Kidney (tissue), 14 donors: ENCODE results near the gene MAST2. TPM values are rescaled to one million over a fixed set of nuclear protein-coding genes. Genes with fewer than 3 reads are reported as not detected.

Experiments
- DNase-seq, 5 donors: peaks; one replicate each; pipeline ENCODE4 v3.0.0-alpha.2; 2013 to 2020
- FAIRE-seq: peaks from 2 replicates; lab custom pipeline; 2012; peaks lifted over from hg19 to GRCh38; lab: Jason Lieb, UNC
- H3K27ac ChIP-seq, 2 donors: one replicate each; pipeline ENCODE4 v1.7.0; 2013; ENCODE audit warnings: low read depth in 2 of 2, low read length in 2 of 2, inconsistent platforms in 1 of 2
- H3K27me3 ChIP-seq: one replicate; pipeline ENCODE4 v1.7.1; 2013; ENCODE audit warnings: low read length, inconsistent platforms; ENCODE audit not compliant: control insufficient read depth, insufficient read depth
- H3K36me3 ChIP-seq, 3 donors: one replicate each; pipeline versions ENCODE4 v1.7.0 to v1.7.1; 2013; ENCODE audit warnings: low read length in 3 of 3, control low read depth in 1 of 3, inconsistent platforms in 1 of 3; ENCODE audit not compliant: insufficient read depth in 3 of 3, control insufficient read depth in 2 of 3
- H3K4me1 ChIP-seq, 3 donors: one replicate each; pipeline versions ENCODE4 v1.7.0 to v1.7.1; 2013; ENCODE audit warnings: low read length in 3 of 3, inconsistent platforms in 1 of 3, low read depth in 1 of 3; ENCODE audit not compliant: control insufficient read depth in 2 of 3, insufficient read depth in 2 of 3
- H3K4me3 ChIP-seq, 3 donors: one replicate each; pipeline versions ENCODE4 v1.7.0 to v1.8.1; 2013; ENCODE audit warnings: low read length in 3 of 3, control low read depth in 1 of 3, inconsistent platforms in 1 of 3
- H3K9ac ChIP-seq, 3 donors: one replicate each; pipeline versions ENCODE4 v1.7.0 to v1.7.1; 2013; ENCODE audit warnings: low read length in 3 of 3, control low read depth in 1 of 3, inconsistent platforms in 1 of 3
- H3K9me3 ChIP-seq, 3 donors: one replicate each; pipeline versions ENCODE4 v1.7.0 to v1.7.1; 2013; ENCODE audit warnings: low read length in 3 of 3, control low read depth in 1 of 3, inconsistent platforms in 1 of 3; ENCODE audit not compliant: control insufficient read depth in 2 of 3, insufficient read depth in 1 of 3
- intact Hi-C: fragments of 100-400 bp; cut with DNase I; formaldehyde crosslinking; loops from one replicate; pipeline ENCODE4 v1.11.1; 2022
- polyA plus RNA-seq: library from polyadenylated mRNA; stranded (reverse); fragments of 350-450 nt; fragmentation: Illumina TruSeq; extraction: RNeasy Lipid Tissue Mini Kit (QIAGEN cat#74804); gene quantifications from one replicate; pipeline ENCODE4 v1.2.3, GENCODE V29; 2014; ENCODE audit warnings: low read depth, low replicate concordance; ENCODE audit not compliant: insufficient read depth
- total RNA-seq: library from RNA; stranded (reverse); fragmentation: NEBNext Ultra II Directional; extraction: Animal tissue kit (Norgen Biotek cat#: 25700); gene quantifications from one replicate; pipeline ENCODE4 v1.2.1, GENCODE V29; 2021
- TF ChIP-seq, protein P1 (sequence below): IDR thresholded peaks from 3 replicates; pipeline ENCODE4 v1.5.1; 2012; ENCODE audit warnings: mild to moderate bottlenecking, moderate library complexity, borderline replicate concordance; ENCODE audit not compliant: insufficient read depth; ENCODE audit errors: extremely low read depth
- donor health status: control.
- donor health status: control.
- donor health status: control.
- donor health status: control.
- donor health status: control.
- donor health status: DM: yes; HTN: yes; CAD: no.
- donor health status: Normal renal cell carcinoma (clear cell type).

The MAST2 gene
- total and polyA plus RNA-seq, 2 donors from 2014 or later = 7.6 to 17.9 TPM

DNA sequence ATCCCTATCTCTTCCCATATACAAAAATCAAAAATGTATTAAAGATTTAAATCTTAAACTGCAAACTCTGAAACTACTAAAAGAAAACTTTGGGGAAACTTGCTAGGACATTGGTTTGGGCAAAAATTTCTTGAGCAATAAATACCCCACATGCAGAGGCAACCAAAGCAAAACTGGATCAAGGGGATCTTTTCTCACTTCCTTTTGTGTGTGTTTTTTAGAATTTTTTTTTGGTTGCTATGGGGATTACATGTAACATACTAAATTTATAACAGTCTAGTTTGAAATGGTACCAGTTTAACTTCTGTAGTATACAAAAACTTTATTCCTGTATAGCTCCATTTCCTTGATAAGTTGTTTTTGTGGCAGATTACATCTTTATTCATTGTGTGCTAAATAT lies 16.8 kb downstream of the MAST2 start:
- Histone ChIP-seq H3K27me3 (no peaks in the 10 kb centered on the region), H3K4me3 (no peak overlapping the region), H3K4me1 (no peaks in the 10 kb centered on the region), H3K9ac (no peak overlapping the region), H3K27ac (no peak overlapping the region), H3K36me3 (peaks cover 0 to 5% (median 0%) of the 10 kb centered on the region in 3 donors), H3K9me3 (no peaks in the 10 kb centered on the region)
- intact Hi-C loops = no loop called here
- DNase-seq = no peak
- TF ChIP-seq, protein P1, sequence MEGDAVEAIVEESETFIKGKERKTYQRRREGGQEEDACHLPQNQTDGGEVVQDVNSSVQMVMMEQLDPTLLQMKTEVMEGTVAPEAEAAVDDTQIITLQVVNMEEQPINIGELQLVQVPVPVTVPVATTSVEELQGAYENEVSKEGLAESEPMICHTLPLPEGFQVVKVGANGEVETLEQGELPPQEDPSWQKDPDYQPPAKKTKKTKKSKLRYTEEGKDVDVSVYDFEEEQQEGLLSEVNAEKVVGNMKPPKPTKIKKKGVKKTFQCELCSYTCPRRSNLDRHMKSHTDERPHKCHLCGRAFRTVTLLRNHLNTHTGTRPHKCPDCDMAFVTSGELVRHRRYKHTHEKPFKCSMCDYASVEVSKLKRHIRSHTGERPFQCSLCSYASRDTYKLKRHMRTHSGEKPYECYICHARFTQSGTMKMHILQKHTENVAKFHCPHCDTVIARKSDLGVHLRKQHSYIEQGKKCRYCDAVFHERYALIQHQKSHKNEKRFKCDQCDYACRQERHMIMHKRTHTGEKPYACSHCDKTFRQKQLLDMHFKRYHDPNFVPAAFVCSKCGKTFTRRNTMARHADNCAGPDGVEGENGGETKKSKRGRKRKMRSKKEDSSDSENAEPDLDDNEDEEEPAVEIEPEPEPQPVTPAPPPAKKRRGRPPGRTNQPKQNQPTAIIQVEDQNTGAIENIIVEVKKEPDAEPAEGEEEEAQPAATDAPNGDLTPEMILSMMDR = no peak
- FAIRE-seq = no peak

DNA sequence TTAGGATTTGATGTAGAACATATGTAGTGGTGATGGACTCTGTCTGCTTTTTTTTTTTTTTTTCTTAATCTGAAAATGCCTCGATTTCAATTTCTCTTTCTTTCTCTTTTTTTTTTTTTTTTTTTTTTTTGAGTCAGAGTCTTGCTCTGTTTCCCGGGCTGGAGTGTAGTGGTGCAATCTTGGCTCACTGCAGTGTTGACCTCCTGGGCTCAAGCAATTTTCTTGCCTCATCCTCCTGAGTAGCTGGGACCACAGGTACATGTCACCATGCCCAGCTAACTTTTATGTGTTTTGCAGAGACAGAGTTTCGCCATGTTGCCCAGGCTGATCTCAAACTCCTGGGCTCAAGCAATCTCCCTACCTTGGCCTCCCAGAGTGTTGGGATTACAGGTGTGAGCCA lies 17.4 kb downstream of the MAST2 start:
- H3K4me1 ChIP-seq = no peaks in the 10 kb centered on the region
- no peak overlapping the region for H3K4me3 ChIP-seq
- H3K9ac ChIP-seq = no peak overlapping the region
- no peak overlapping the region for H3K27ac ChIP-seq
- H3K27me3 ChIP-seq = no peaks in the 10 kb centered on the region
- intact Hi-C loops = no loop called here
- H3K9me3 ChIP-seq = no peaks in the 10 kb centered on the region
- TF ChIP-seq, protein P1 = no peak
- H3K36me3 ChIP-seq = peaks cover 0 to 5% (median 0%) of the 10 kb centered on the region in 3 donors
- DNase-seq (no peak), FAIRE-seq (no peak)

DNA sequence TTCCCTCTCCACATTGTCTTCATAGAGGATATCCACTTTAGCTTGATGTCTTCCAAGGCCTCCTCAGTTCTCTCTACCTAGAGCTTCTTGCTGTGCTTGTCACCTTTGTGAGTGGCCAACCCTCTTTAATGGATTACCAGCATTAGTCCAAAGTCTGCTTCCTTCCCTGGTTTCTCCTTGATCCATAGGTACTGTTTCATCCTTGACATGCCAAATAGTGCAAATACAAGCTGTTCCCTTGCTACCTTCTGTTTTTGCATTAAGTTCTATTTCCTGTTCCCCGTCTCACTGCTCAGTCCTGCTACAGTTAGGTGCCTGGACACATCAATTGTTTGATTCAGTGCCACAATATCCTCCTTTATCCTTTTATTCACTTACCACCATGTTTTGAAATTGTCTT lies 19.2 kb downstream of the MAST2 start:
- no peak overlapping the region for H3K4me3 ChIP-seq
- no peaks in the 10 kb centered on the region for H3K9me3 ChIP-seq
- H3K36me3 ChIP-seq = peaks cover 0 to 5% (median 0%) of the 10 kb centered on the region in 3 donors
- TF ChIP-seq, protein P1 = no peak
- H3K4me1 ChIP-seq = no peaks in the 10 kb centered on the region
- intact Hi-C loops = no loop called here
- DNase-seq = peak in 1 of 5 donors; percentile 6
- FAIRE-seq = no peak
- no peak overlapping the region for H3K9ac ChIP-seq
- no peaks in the 10 kb centered on the region for H3K27me3 ChIP-seq
- H3K27ac ChIP-seq = no peak overlapping the region

DNA sequence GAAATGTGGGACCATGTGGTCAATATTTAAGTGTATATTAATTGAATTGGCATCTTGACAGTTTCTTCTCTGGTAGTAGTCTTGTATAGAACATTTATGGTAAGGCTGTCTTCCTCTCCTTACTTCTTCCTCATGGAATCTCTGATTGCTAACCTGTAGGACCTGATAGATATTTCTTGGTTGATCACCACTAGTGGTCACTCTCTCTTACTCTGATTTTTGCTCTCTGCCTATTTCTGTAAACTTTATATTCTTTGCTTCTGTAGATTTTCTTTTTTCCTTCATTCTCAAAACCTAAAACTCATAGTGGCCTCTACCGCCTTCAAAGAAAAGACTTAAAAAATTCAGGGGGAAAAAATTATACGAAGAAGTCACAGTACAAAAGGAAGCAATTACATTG lies 21.2 kb downstream of the MAST2 start:
- DNase-seq = no peak

More for the DNA sequence above, 21.2 kb downstream of the MAST2 start:
- intact Hi-C loops = no loop called here
- TF ChIP-seq, protein P1 = no peak
- H3K27me3 ChIP-seq = no peaks in the 10 kb centered on the region
- no peak for FAIRE-seq
- H3K9me3 ChIP-seq = no peaks in the 10 kb centered on the region
- H3K9ac ChIP-seq = no peak overlapping the region
- no peak overlapping the region for H3K27ac ChIP-seq
- no peak overlapping the region for H3K4me3 ChIP-seq
- H3K4me1 ChIP-seq = no peaks in the 10 kb centered on the region
- H3K36me3 ChIP-seq = peaks cover 0 to 5% (median 0%) of the 10 kb centered on the region in 3 donors
